Loucy (cell line): ENCODE measurements around the gene GRID2.

Experiments used
- H2AFZ ChIP-seq: fragments of 200-600 bp; sonication (generic); 2 replicates; pipeline ENCODE4 v1.6.0; 2016; ENCODE audit warnings: antibody characterized with exemption, mild to moderate bottlenecking, low read length, moderate library complexity
- H3F3A ChIP-seq: fragments of 200-600 bp; 2 replicates; pipeline ENCODE4 v1.6.0; 2016; ENCODE audit warnings: antibody characterized with exemption, low read depth, mild to moderate bottlenecking
- H3K27me3 ChIP-seq: fragments of 200-600 bp; sonication (generic); 2 replicates; pipeline ENCODE4 v1.6.1; 2014; ENCODE audit warnings: low read length, mild to moderate bottlenecking; ENCODE audit not compliant: insufficient read depth, poor library complexity, severe bottlenecking
- H3K36me3 ChIP-seq: fragments of 200-600 bp; sonication (generic); 2 replicates; pipeline ENCODE4 v1.6.1; 2016; ENCODE audit warnings: low read length; ENCODE audit not compliant: insufficient read depth
- H3K4me1 ChIP-seq: fragments of 200-600 bp; sonication (generic); 2 replicates; pipeline ENCODE4 v1.5.1; 2014; ENCODE audit warnings: low read length, mild to moderate bottlenecking; ENCODE audit not compliant: insufficient read depth, poor library complexity, severe bottlenecking
- H3K4me2 ChIP-seq: fragments of 200-600 bp; sonication (generic); 2 replicates; pipeline ENCODE4 v1.6.0; 2014; ENCODE audit warnings: antibody characterized with exemption, low read length, low read depth, mild to moderate bottlenecking; ENCODE audit not compliant: poor library complexity, severe bottlenecking
- H3K4me3 ChIP-seq: fragments of 200-600 bp; sonication (generic); 2 replicates; pipeline ENCODE4 v1.5.1; 2014; ENCODE audit warnings: low read length, mild to moderate bottlenecking, mixed read lengths; ENCODE audit not compliant: poor library complexity, severe bottlenecking
- H3K79me2 ChIP-seq: fragments of 200-600 bp; sonication (generic); 2 replicates; pipeline ENCODE4 v1.6.1; 2014; ENCODE audit warnings: low read length; ENCODE audit not compliant: insufficient read depth
- H3K9ac ChIP-seq: fragments of 200-600 bp; sonication (generic); 2 replicates; pipeline ENCODE4 v1.6.0; 2014; ENCODE audit warnings: mild to moderate bottlenecking, low read depth, low read length, moderate library complexity; ENCODE audit not compliant: poor library complexity, severe bottlenecking
- H3K9me2 ChIP-seq: fragments of 200-600 bp; sonication (generic); replicated peaks from 2 replicates; pipeline ENCODE4 v1.6.1; 2016; ENCODE audit warnings: low read depth, low read length, mixed read lengths
- H3K9me3 ChIP-seq: fragments of 200-600 bp; sonication (generic); 2 replicates; pipeline ENCODE4 v1.6.1; 2014; ENCODE audit warnings: mild to moderate bottlenecking, antibody characterized with exemption, low read length, low read depth; ENCODE audit not compliant: insufficient read depth
- H4K20me1 ChIP-seq: fragments of 200-600 bp; sonication (generic); 2 replicates; pipeline ENCODE4 v1.6.0; 2014; ENCODE audit warnings: antibody characterized with exemption, low read length, mild to moderate bottlenecking; ENCODE audit not compliant: insufficient read depth, poor library complexity, severe bottlenecking
- EZH2phosphoT487 ChIP-seq: fragments of 200-600 bp; IDR thresholded peaks from 2 replicates; pipeline ENCODE4 v1.6.1; 2018; ENCODE audit warnings: antibody characterized with exemption, mild to moderate bottlenecking, moderate library complexity, borderline replicate concordance
- TF ChIP-seq, protein P1 (sequence below): fragments of 200-600 bp; sonication (generic); conservative IDR thresholded peaks from 2 replicates; pipeline ENCODE4 v1.5.1; 2014; ENCODE audit warnings: mild to moderate bottlenecking, antibody characterized with exemption, low read length

The GRID2 gene

GRCh38 chr4:93403571-93403970 lies 1099.8 kb downstream of the GRID2 start:
- no peak overlapping the region for H3K9ac ChIP-seq
- no peak for TF ChIP-seq EZH2phosphoT487
- TF ChIP-seq, protein P1, sequence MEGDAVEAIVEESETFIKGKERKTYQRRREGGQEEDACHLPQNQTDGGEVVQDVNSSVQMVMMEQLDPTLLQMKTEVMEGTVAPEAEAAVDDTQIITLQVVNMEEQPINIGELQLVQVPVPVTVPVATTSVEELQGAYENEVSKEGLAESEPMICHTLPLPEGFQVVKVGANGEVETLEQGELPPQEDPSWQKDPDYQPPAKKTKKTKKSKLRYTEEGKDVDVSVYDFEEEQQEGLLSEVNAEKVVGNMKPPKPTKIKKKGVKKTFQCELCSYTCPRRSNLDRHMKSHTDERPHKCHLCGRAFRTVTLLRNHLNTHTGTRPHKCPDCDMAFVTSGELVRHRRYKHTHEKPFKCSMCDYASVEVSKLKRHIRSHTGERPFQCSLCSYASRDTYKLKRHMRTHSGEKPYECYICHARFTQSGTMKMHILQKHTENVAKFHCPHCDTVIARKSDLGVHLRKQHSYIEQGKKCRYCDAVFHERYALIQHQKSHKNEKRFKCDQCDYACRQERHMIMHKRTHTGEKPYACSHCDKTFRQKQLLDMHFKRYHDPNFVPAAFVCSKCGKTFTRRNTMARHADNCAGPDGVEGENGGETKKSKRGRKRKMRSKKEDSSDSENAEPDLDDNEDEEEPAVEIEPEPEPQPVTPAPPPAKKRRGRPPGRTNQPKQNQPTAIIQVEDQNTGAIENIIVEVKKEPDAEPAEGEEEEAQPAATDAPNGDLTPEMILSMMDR, result no peak
- H3K4me2 ChIP-seq, result no peak overlapping the region
- no peaks in the 10 kb centered on the region for H3K9me3 ChIP-seq
- H3F3A ChIP-seq, result no peaks in the 10 kb centered on the region
- no peak overlapping the region for H2AFZ ChIP-seq
- H3K9me2 ChIP-seq, result no peaks in the 10 kb centered on the region
- no peak overlapping the region for H3K4me3 ChIP-seq
- H3K79me2 ChIP-seq, result no peaks in the 10 kb centered on the region
- no peaks in the 10 kb centered on the region for H3K27me3 ChIP-seq
- no peaks in the 10 kb centered on the region for H3K4me1 ChIP-seq
- H3K36me3 ChIP-seq, result no peaks in the 10 kb centered on the region
- H4K20me1 ChIP-seq, result no peaks in the 10 kb centered on the region

DNA sequence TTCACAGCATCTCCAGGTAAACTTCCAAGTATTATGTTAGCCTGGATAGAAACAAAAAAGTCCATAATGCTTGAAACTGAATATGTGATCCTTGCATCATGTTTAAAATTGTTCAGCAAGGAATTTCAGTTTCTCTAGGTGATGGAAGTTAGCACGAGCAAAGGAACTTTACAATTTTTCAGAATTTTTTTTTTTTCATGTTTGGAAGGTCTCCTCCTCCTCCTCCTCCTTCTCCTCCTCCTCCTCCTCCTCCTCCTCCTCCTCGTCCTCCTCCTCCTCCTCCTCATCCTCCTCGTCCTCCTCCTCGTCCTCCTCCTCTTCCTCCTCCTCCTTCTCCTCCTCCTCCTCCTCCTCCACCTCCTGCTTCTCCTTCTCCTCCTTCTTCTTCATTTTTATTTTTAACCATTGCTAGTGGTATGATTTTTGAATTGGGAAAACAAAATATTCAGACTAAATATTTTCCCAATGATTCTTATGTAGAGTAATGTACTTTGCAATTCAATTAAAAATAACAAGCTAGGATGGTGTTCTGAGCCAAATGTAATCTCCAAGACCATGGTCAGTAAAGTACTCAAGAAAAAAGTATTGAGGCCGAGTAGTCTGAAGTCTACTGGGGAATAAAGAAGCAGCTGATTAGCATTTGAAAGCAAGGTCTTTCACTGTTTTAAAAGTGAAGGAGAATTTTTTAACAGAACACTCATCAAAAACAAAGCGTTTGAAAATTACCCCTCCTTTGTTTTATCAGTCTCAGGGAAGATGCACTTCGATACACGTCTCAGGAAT lies 1103.9 kb downstream of the GRID2 start:
- H3K36me3 ChIP-seq, result no peaks in the 10 kb centered on the region
- TF ChIP-seq EZH2phosphoT487, result no peak
- TF ChIP-seq, protein P1, result no peak
- H3K9ac ChIP-seq, result no peak overlapping the region
- no peak overlapping the region for H3K4me2 ChIP-seq
- no peaks in the 10 kb centered on the region for H3K4me1 ChIP-seq
- no peaks in the 10 kb centered on the region for H3K27me3 ChIP-seq
- H3K79me2 ChIP-seq, result no peaks in the 10 kb centered on the region
- H3F3A ChIP-seq, result no peaks in the 10 kb centered on the region
- H3K9me2 ChIP-seq, result no peaks in the 10 kb centered on the region
- H3K4me3 ChIP-seq, result no peak overlapping the region
- no peak overlapping the region for H2AFZ ChIP-seq
- no peaks in the 10 kb centered on the region for H3K9me3 ChIP-seq
- H4K20me1 ChIP-seq, result no peaks in the 10 kb centered on the region

- Histone ChIP-seq H3K9ac (no peak overlapping the region), H3K27me3 (no peaks in the 10 kb centered on the region), H3K36me3 (no peaks in the 10 kb centered on the region), H2AFZ (peak overlapping the region; percentile 30; the same call in 1 of the 2 replicates), H3K79me2 (no peaks in the 10 kb centered on the region), H3K4me1 (no peaks in the 10 kb centered on the region), H3F3A (no peaks in the 10 kb centered on the region), H3K9me3 (no peaks in the 10 kb centered on the region), H3K9me2 (no peaks in the 10 kb centered on the region), H4K20me1 (no peaks in the 10 kb centered on the region), H3K4me3 (no peak overlapping the region), H3K4me2 (no peak overlapping the region)
- TF ChIP-seq, protein P1, result no peak; the same call in none of the 2 replicates
- TF ChIP-seq EZH2phosphoT487, result no peak
Measured at GRCh38 chr4:93409035-93409434, 1105.3 kb downstream of the GRID2 start.
